Subcutaneous adipose tissue (tissue), 4 donors: ENCODE measurements around the gene CMIP. TPM values are rescaled to one million over a fixed set of nuclear protein-coding genes. Genes with fewer than 3 reads are reported as not detected.

ENCODE experiments used
- CTCF ChIP-seq: fragments of 450-650 bp; IDR thresholded peaks from one replicate; pipeline ENCODE4 v1.5.1; 2016; ENCODE audit warnings: low read depth, mild to moderate bottlenecking, control low read depth, antibody characterized with exemption, moderate library complexity
- total RNA-seq, 4 donors: library from RNA; depleted of rRNA; stranded (reverse); fragments of >200 nt; gene quantifications; one replicate each; pipeline ENCODE4 v1.1.0, GENCODE V29; 2016

CMIP gene
- total RNA-seq, 4 donors from 2014 or later: 19.9 to 40.3 (median 26.0) TPM

DNA sequence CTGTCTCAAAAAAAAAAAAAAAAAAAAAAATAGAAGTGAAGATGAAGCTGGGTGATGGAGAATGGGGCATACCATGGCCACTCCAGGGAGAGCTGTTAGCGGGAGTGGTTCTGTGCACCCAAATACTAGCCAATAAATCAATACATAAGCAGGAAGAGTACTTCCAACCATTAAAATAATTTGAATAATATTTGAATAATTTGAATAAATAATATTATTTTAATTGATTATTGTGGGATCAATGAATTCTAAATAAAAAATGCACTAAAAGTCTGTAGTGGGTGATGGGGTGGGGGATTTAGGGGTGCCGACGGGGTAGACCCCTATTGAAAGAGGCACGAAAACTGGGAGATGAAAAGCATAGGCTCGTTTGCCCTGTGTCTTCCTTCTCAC, 41.4 kb upstream of the CMIP start:
- no peak for TF ChIP-seq CTCF

- no peak for TF ChIP-seq CTCF
Measured at GRCh38 chr16:81403601-81404391, 40.8 kb upstream of the CMIP start.

GRCh38 chr16:81405702-81406113, 38.9 kb upstream of the CMIP start:
- TF ChIP-seq CTCF: no peak

GRCh38 chr16:81408409-81408950, 36.1 kb upstream of the CMIP start:
- TF ChIP-seq CTCF: no peak

DNA sequence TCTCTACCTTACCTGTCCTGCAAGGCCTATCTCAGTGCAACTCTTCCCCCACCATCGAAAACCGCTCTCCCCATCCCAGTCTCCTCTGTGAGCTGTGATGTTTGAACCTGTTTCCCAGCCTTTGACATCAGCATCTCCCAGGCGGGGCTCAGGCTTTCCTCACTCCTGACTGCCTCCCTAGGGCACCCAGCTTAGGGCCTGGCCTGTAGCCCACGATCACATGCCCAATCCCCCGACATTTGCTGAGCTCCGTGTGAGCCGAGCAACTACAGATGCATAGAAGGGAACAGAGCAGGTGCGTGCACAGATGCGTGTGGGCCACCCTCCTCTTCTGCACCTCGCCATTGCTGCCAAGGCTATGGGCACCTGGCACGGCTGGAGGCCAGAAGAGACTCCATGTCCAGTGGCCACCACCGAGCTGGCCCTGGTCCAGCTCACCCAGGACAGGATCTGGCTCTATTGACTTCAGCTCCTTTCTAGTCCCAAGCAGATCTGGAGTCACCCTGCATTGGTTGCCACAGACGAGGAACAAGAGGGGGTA, 35.5 kb upstream of the CMIP start:
- no peak for TF ChIP-seq CTCF

DNA sequence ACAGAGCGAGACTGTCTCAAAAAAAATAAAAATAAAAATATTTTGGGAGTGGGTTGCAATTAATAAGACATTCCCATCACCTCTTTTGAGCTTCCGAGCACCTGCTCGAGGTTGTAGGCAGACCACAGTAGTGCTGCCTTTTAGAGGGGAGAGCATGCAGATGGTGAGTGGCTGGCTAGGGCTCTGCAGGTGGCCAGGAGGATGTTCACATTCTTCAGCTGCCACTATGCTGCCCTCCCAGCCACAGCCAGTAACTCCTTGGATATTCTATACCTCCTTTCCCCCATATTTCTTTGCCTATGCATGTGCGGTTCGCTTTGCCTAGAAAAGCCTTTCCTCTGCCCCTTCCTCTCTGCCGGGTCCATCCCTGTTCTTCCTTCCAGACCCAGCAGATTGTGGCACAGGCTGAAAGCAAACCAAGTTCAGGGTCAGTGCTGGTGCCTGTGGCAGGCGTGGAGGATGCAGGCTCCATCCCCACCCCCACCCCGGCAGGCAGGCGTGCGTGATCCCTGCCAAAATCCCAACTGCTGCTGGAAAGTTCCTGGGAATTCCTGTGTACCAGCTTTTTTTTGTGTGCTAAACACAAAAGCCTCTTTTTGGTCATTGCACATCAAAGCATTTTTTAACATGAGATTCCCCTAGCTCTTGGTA, 33.8 kb upstream of the CMIP start:
- TF ChIP-seq CTCF: no peak
